HG03108 (cell line): ENCODE data around the gene DPP4.
"Not testable (repeated sequence)": the region's sequence is repeated elsewhere in the genome, so short reads cannot be mapped to it uniquely, and the experiment has no call there.

Source experiments
- ATAC-seq: cut with Tn5 transposase; IDR thresholded peaks from one replicate; pipeline ENCODE4 v1.9.1; 2021; ENCODE audit warnings: moderate library complexity; ENCODE audit not compliant: unreplicated experiment

The DPP4 gene

DNA sequence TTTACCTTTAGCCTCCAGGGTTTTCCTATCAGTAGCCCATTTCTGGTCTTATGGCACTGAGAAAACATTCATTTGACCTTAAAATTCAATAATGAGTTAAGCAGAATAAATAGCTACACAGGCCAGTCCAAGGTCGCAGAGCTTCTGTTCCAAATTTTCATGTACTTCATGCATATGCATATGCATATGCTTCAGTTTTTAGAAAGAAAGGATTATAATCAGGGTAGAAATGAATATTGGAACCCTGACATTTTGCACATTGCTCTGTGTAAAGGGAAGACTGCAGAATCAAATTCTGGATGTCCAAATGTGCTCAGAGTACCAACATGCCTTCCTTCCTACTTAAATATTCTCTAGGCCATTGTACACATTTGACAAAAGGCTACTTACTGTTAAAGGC lies 104.9 kb downstream of the DPP4 start:
- ATAC-seq: no peak

GRCh38 chr2:161965994-161966393 lies 108.0 kb downstream of the DPP4 start:
- ATAC-seq: no peak

GRCh38 chr2:161964160-161964559 lies 109.9 kb downstream of the DPP4 start:
- ATAC-seq: no peak

- ATAC-seq: no peak
Observed at GRCh38 chr2:161962160-161962559, 111.9 kb downstream of the DPP4 start.

DNA sequence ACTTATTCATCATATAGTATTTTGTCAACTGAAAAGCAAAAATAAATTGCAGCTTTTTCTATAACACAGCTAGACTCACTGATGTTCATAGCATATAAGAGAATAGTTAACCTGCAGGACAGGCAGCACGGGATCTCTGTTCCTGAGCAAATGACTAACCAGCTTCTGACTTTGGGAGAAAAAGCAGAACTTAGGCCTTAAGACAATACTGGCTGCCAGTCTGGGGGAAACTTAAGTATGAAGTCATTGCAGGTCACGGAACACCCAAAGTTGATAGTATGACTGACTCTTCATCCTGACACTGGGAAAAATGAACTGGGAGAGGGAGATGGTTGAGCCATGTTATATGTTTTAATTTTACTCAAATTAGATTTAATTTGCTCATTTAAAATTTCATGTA lies 113.0 kb downstream of the DPP4 start:
- ATAC-seq: no peak

GRCh38 chr2:161956738-161957137 lies 117.3 kb downstream of the DPP4 start:
- ATAC-seq: no peak

DNA sequence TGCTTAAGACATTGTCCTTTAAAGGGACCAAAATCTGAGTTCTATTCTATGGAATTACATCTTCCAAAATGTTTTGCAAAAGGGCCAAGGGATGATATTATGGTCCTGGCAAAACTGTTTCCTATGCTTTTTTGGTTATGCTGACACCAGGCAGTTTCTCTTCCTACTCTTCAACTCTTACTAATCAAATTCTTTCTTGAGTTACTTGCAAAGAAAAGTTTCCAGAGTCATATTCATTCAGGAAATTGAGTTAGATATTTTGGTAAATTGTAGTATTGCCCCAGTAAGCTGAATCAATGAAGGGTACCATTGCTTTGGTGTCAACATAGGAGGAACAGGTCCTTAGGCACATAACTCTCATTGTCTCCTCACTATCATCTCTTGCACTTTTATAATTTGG lies 118.8 kb downstream of the DPP4 start:
- ATAC-seq: no peak

- no peak for ATAC-seq
Observed at GRCh38 chr2:161954103-161954502, 119.9 kb downstream of the DPP4 start.

DNA sequence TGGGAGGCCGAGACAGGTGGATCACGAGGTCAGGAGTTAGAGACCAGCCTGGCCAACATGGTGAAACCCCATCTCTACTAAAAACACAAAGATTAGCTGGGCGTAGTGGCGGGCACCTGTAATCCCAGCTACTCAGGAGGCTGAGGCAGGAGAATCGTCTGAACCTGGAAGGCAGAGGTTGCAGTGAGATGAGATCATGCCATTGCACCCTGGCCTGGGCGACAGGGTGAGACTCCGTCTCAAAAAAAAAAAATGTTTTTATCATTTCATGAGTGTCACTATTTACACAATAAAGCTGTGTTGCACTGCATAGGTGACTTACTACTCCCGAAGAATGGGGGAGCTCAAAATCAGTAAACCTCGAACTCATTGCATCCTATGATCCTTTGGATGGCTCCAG lies 120.6 kb downstream of the DPP4 start:
- not testable (repeated sequence) for ATAC-seq

DNA sequence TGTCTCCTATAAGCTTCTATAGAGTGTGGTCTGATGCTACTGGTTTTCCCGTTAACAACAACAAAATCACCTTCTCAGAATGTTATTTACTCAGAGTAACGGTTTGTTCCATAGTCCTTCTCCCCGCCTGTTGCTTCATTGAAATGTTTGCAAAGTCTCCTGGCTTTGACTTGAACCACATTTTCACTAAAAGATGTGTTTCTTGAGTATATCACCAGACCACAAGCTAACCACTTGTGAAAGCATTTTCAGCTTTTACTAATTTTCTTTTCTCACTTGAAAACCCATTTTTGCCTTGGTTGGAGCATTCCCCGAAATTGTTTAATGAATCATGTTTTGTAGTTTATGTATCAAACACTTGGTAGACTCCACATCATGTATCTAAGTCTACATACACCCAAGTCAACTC lies 121.2 kb downstream of the DPP4 start:
- ATAC-seq: no peak

GRCh38 chr2:161947836-161948235 lies 126.2 kb downstream of the DPP4 start:
- ATAC-seq: no peak

DNA sequence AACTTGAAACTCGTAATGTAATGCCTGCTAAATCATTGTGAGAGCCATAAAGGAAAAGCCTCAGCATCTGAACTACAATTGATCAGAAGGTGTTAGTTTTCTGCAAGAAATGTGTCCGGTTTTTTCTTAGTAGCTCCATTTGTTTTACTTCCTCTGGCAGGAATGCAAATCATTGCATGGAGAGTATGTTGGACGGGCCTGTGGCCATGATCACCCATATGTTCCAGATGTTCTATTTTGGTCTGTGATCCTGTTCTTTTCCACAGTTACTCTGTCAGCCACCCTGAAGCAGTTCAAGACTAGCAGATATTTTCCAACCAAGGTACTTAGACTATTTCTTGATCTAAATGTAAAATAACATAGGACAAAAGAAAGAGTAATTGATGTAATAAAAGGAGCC lies 126.6 kb downstream of the DPP4 start:
- ATAC-seq: no peak

GRCh38 chr2:161946489-161947107 lies 127.4 kb downstream of the DPP4 start:
- ATAC-seq: no peak

DNA sequence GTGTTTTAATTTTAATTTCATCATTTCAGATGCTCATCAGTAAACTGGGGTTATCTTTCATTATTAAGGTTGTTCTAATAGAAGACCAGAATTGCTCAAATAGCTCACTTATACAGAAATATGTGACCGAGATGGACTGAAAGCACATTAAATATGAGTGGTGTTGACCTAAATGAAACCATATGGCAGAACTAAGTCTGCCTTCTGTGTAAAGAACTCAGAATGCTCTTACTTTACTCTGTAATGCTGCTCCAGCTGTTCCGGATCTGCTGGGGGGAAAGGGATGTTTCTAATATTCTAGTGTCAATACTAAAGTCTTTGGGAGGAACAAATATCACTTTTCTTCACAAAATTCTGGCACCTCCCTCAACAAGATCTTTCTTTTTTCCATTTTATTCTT lies 131.0 kb downstream of the DPP4 start:
- ATAC-seq: no peak
